IMR-90 (cell line): Measurements from ENCODE around the gene SBK2. TPM values are rescaled to one million over a fixed set of nuclear protein-coding genes. Genes with fewer than 3 reads are reported as not detected.

ENCODE experiments used
- ATAC-seq: fragments of 200-7000 bp; cut with Tn5 transposase; 2 replicates; pipeline ENCODE4 v1.9.1; 2020; ENCODE audit warnings: low read depth, mild to moderate bottlenecking, moderate library complexity
- BruUV-seq: library from RNA; stranded (reverse); fragments of 400-500 nt; replicated peaks from 2 replicates; lab custom pipeline; 2021; lab: Mats Ljungman, UMichigan
- CTCF ChIA-PET: fragments of 300-600 bp; formaldehyde crosslinking; extraction: SDS; loops from one replicate; lab custom pipeline; 2021; ENCODE audit warnings: antibody characterized with exemption; lab: Yijun Ruan, JAX
- POLR2A ChIA-PET: fragments of 300-600 bp; sonication (Branson Sonifier 250); formaldehyde crosslinking; loops from one replicate; lab custom pipeline; 2022; ENCODE audit warnings: antibody characterized with exemption; ENCODE audit not compliant: unreplicated experiment; lab: Charles Lee
- DNase-seq: peaks from one replicate; pipeline ENCODE4 v3.0.0; 2013
- H2AFZ ChIP-seq: replicated peaks from 2 replicates; pipeline ENCODE3; 2013; ENCODE audit warnings: low read length, mild to moderate bottlenecking; ENCODE audit not compliant: poor library complexity
- H2AK5ac ChIP-seq: 2 replicates; pipeline ENCODE4 v1.6.1; 2013; ENCODE audit warnings: low read depth, low read length, inconsistent platforms
- H2AK9ac ChIP-seq: replicated peaks from 2 replicates; pipeline ENCODE3; 2013; ENCODE audit warnings: mild to moderate bottlenecking, low read depth, low read length, moderate library complexity; ENCODE audit not compliant: poor library complexity
- H2BK120ac ChIP-seq: 2 replicates; pipeline ENCODE4 v1.6.1; 2013; ENCODE audit warnings: low read depth, low read length, inconsistent platforms
- H2BK15ac ChIP-seq: 3 replicates; pipeline ENCODE4 v1.6.1; 2013; ENCODE audit warnings: low read depth, low read length, inconsistent platforms
- H2BK20ac ChIP-seq: 2 replicates; pipeline ENCODE4 v1.6.1; 2013; ENCODE audit warnings: low read depth, mild to moderate bottlenecking, inconsistent platforms, low read length, moderate library complexity
- H2BK5ac ChIP-seq: 2 replicates; pipeline ENCODE4 v1.6.1; 2013; ENCODE audit warnings: mild to moderate bottlenecking, low read depth, low read length, inconsistent platforms; ENCODE audit not compliant: poor library complexity, severe bottlenecking
- H3K14ac ChIP-seq: replicated peaks from 2 replicates; pipeline ENCODE4 v1.6.1; 2013; ENCODE audit warnings: low read depth, low read length, inconsistent platforms
- H3K18ac ChIP-seq: 2 replicates; pipeline ENCODE4 v1.6.1; 2013; ENCODE audit warnings: low read depth, low read length, control low read depth
- H3K23ac ChIP-seq: 2 replicates; pipeline ENCODE4 v1.6.1; 2013; ENCODE audit warnings: low read depth, low read length, inconsistent platforms
- H3K27ac ChIP-seq: 2 replicates; pipeline ENCODE4 v1.5.1; 2013; ENCODE audit warnings: mild to moderate bottlenecking, control low read depth, low read length; ENCODE audit not compliant: insufficient read depth
- H3K27me3 ChIP-seq: 2 replicates; pipeline ENCODE4 v1.6.1; 2013; ENCODE audit warnings: low read length; ENCODE audit not compliant: control insufficient read depth, insufficient read depth
- H3K36me3 ChIP-seq: 2 replicates; pipeline ENCODE4 v1.6.1; 2013; ENCODE audit warnings: low read length, mixed read lengths; ENCODE audit not compliant: control insufficient read depth, insufficient read depth
- H3K4ac ChIP-seq: 2 replicates; pipeline ENCODE4 v1.6.1; 2013; ENCODE audit warnings: low read depth, low read length, inconsistent platforms
- H3K4me1 ChIP-seq: 2 replicates; pipeline ENCODE4 v1.6.1; 2013; ENCODE audit warnings: low read length, mixed read lengths; ENCODE audit not compliant: control insufficient read depth, insufficient read depth
- H3K4me2 ChIP-seq: 2 replicates; pipeline ENCODE4 v1.6.1; 2013; ENCODE audit warnings: low read depth, mild to moderate bottlenecking, control low read depth, low read length, moderate library complexity
- H3K4me3 ChIP-seq: 2 replicates; pipeline ENCODE4 v1.5.1; 2013; ENCODE audit warnings: low read depth, mild to moderate bottlenecking, control low read depth, low read length, moderate library complexity; ENCODE audit not compliant: insufficient read depth
- H3K56ac ChIP-seq: 2 replicates; pipeline ENCODE4 v1.6.1; 2013; ENCODE audit warnings: low read length, inconsistent platforms; ENCODE audit not compliant: insufficient read depth; ENCODE audit errors: extremely low read depth
- H3K79me1 ChIP-seq, 2 experiments: 2 replicates each; pipeline ENCODE4 v1.6.1; 2013; ENCODE audit warnings: low read length in 2 of 2, inconsistent platforms in 1 of 2, low read depth in 1 of 2
- H3K9ac ChIP-seq: 2 replicates; pipeline ENCODE4 v1.6.1; 2013; ENCODE audit warnings: low read depth, low read length, control low read depth
- H3K9me1 ChIP-seq: 2 replicates; pipeline ENCODE4 v1.6.1; 2013; ENCODE audit warnings: low read length, inconsistent platforms; ENCODE audit not compliant: insufficient read depth
- H3K9me3 ChIP-seq: 2 replicates; pipeline ENCODE4 v1.6.1; 2013; ENCODE audit warnings: low read length; ENCODE audit not compliant: control insufficient read depth, insufficient read depth
- H4K20me1 ChIP-seq: 2 replicates; pipeline ENCODE4 v1.6.1; 2013; ENCODE audit warnings: low read length, inconsistent platforms; ENCODE audit not compliant: insufficient read depth
- H4K5ac ChIP-seq: 2 replicates; pipeline ENCODE4 v1.6.1; 2013; ENCODE audit warnings: mild to moderate bottlenecking, low read depth, low read length, control low read depth
- H4K8ac ChIP-seq, 2 experiments: 2 replicates each; pipeline ENCODE4 v1.6.1; 2013; ENCODE audit warnings: low read depth in 2 of 2, low read length in 2 of 2, control low read depth in 1 of 2, inconsistent platforms in 1 of 2
- H4K91ac ChIP-seq: 2 replicates; pipeline ENCODE4 v1.6.1; 2013; ENCODE audit warnings: low read depth, low read length, inconsistent platforms; ENCODE audit not compliant: insufficient read depth
- BHLHE40 ChIP-seq: fragments of 150-350 bp; IDR thresholded peaks from 2 replicates; pipeline ENCODE4 v1.6.1; 2016; ENCODE audit warnings: mild to moderate bottlenecking, low read depth, low read length
- CEBPB ChIP-seq: IDR thresholded peaks from 2 replicates; pipeline ENCODE4 v1.6.1; 2012; ENCODE audit warnings: low read depth, low read length, improper control_type of control experiment
- CTCF ChIP-seq: conservative IDR thresholded peaks from 2 replicates; pipeline ENCODE4 v1.5.1; 2012; ENCODE audit warnings: mild to moderate bottlenecking, low read depth, low read length, improper control_type of control experiment
- MAFK ChIP-seq: IDR thresholded peaks from 2 replicates; pipeline ENCODE4 v1.6.1; 2012; ENCODE audit warnings: low read depth, low read length, improper control_type of control experiment
- MAZ ChIP-seq: IDR thresholded peaks from 2 replicates; pipeline ENCODE4 v1.6.1; 2012; ENCODE audit warnings: low read depth, mild to moderate bottlenecking, low read length, improper control_type of control experiment, moderate library complexity, borderline replicate concordance
- MXI1 ChIP-seq: IDR thresholded peaks from 2 replicates; pipeline ENCODE4 v1.6.1; 2012; ENCODE audit warnings: low read depth, mild to moderate bottlenecking, low read length, moderate library complexity, borderline replicate concordance
- RAD21 ChIP-seq: IDR thresholded peaks from 2 replicates; pipeline ENCODE4 v1.6.1; 2012; ENCODE audit warnings: low read length, improper control_type of control experiment
- RCOR1 ChIP-seq: IDR thresholded peaks from 2 replicates; pipeline ENCODE4 v1.6.1; 2012; ENCODE audit warnings: mild to moderate bottlenecking, low read length, improper control_type of control experiment; ENCODE audit not compliant: insufficient replicate concordance
- USF2 ChIP-seq: fragments of 150-350 bp; IDR thresholded peaks from 2 replicates; pipeline ENCODE4 v1.6.1; 2017; ENCODE audit warnings: mild to moderate bottlenecking, antibody characterized with exemption, low read length, low read depth
- WGBS, 2 experiments: methylation state at CpG; one replicate each; pipeline versions ENCODE4 v1.1.5 to v1.1.7; 2013; ENCODE audit warnings: missing lambda C conversion rate in 2 of 2; ENCODE audit not compliant: insufficient read length in 1 of 2; ENCODE audit errors: extremely low coverage in 2 of 2; 5-methylcytosine and 5-hydroxymethylcytosine counted together
- dilution Hi-C: fragments of 300-500 bp; cut with HindIII; formaldehyde crosslinking; loops from one replicate; pipeline ENCODE4 v1.14.3; 2018; ENCODE audit warnings: low sequenced_read_pairs; ENCODE audit not compliant: unreplicated experiment
- in situ Hi-C: fragments of 300-500 bp; cut with MboI; formaldehyde crosslinking; loops from 3 replicates; pipeline ENCODE4 v1.14.3; 2019; ENCODE audit warnings: low sequenced_read_pairs, inconsistent platforms, mixed read lengths
- intact Hi-C: fragments of 100-400 bp; cut with micrococcal nuclease; formaldehyde crosslinking; loops from 2 replicates; pipeline ENCODE4 v1.10.0; 2022
- polyA plus RNA-seq, 3 experiments: library from polyadenylated mRNA; depleted of rRNA; stranded (reverse); fragments of >200 nt; gene quantifications; 2 replicates each; pipeline ENCODE4 v1.2.3, GENCODE V29; 2012; ENCODE audit warnings: low replicate concordance in 1 of 3
- total RNA-seq: library from RNA; depleted of rRNA; stranded (reverse); fragments of >200 nt; gene quantifications from 2 replicates; pipeline ENCODE4 v1.2.3, GENCODE V29; 2012

The SBK2 gene
- total and polyA plus RNA-seq, 2 of the 4 experiments (the other 2 are of a cell fraction), result 0.48 TPM; not detected in 1

- no peak for TF ChIP-seq RCOR1
Observed at GRCh38 chr19:55527197-55528029, 9.5 kb downstream of the SBK2 start (continued).

- peak overlapping the region; percentile 77 for H2AFZ ChIP-seq
- 43% methylated on average over 17 of the region's 35 CpGs; no CpG with 5 or more reads in 1 of the 2 experiments for WGBS, 2 experiments
- intact Hi-C loops, result no loop called here
- no peak for TF ChIP-seq CTCF
- no peak for TF ChIP-seq MAFK
- TF ChIP-seq MAZ, result peak; percentile 56; the same call in 1 of the 2 replicates
- TF ChIP-seq CEBPB, result 0 out of 2 replicates have a peak, but pooled peaks have one; percentile 3
- 0 out of 2 replicates have a peak, but pooled peaks have one; percentile 4 for TF ChIP-seq RAD21
- peak; percentile 63; the same call in 1 of the 2 replicates for TF ChIP-seq BHLHE40
- no peak for TF ChIP-seq USF2
- no peak for TF ChIP-seq MXI1
Observed at GRCh38 chr19:55526216-55527196, 10.4 kb downstream of the SBK2 start.

More at GRCh38 chr19:55526216-55527196, 10.4 kb downstream of the SBK2 start:
- Histone ChIP-seq H3K9me1 (peaks cover 14% of the 10 kb centered on the region), H3K9me3 (no peaks in the 10 kb centered on the region), H4K8ac (peak overlapping the region in 1 of 2 experiments; percentile 11; a peak in 1 of 4 replicates), H2BK20ac (no peak overlapping the region), H3K4me3 (no peak overlapping the region), H3K14ac (0 out of 2 replicates have a peak overlapping the region, but pooled peaks have one; percentile 6), H3K4me1 (peaks cover 5% of the 10 kb centered on the region), H3K4me2 (peak overlapping the region; percentile 13; the same call in 1 of the 2 replicates), H4K91ac (no peak overlapping the region), H2BK15ac (no peak overlapping the region), H2AK9ac (peak overlapping the region; percentile 80), H2BK5ac (no peak overlapping the region), H2AK5ac (peak overlapping the region; percentile 35; the same call in 1 of the 2 replicates), H4K5ac (no peak overlapping the region), H3K79me1 (0 out of 4 replicates have a peak, but pooled peaks cover 0 to 4% of the 10 kb centered on the region in 2 experiments), H3K9ac (no peak overlapping the region), H3K36me3 (no peaks in the 10 kb centered on the region), H3K27ac (no peak overlapping the region), H2BK120ac (no peak overlapping the region), H3K56ac (no peak overlapping the region), H3K27me3 (no peaks in the 10 kb centered on the region), H4K20me1 (no peaks in the 10 kb centered on the region), H3K4ac (no peak overlapping the region), H3K18ac (no peak overlapping the region), H3K23ac (peak overlapping the region; percentile 2)
- dilution Hi-C loops (no loop called here), in situ Hi-C loops (no loop called here)
- peak; percentile 87 for DNase-seq
- POLR2A ChIA-PET, result interaction anchor here (0.6 kb wide), 1 partner anchor 57 kb away, joined by 5 read pairs; no protein-coding TSS in a partner anchor
- CTCF ChIA-PET, result interaction anchor here (0.6 to 1.2 kb wide), 2 partner anchors 23 to 44 kb away, joined by 3 read pairs; no protein-coding TSS in a partner anchor
- BruUV-seq, result no TSS peak
- ATAC-seq, result peak; percentile 80
